ENCODE data around the gene CD247.

- no peak for TF ChIP-seq CTCF (IDR thresholded peaks at IDR 0.05; ENCODE audit: low read depth, low read length)
- TF ChIP-seq POLR2A (IDR thresholded peaks at IDR 0.05; ENCODE audit: extremely low read depth, insufficient read length), result no peak
- TF ChIP-seq MAX (IDR thresholded peaks at IDR 0.05; ENCODE audit: low read depth, low read length), result no peak
- no peak for TF ChIP-seq MYC (IDR thresholded peaks at IDR 0.05; ENCODE audit: low read depth, low read length)
Measured at GRCh38 chr1:167456926-167457325, 61.4 kb downstream of the CD247 start.

Measured in NB4 (cell line).